Neural cell (in vitro differentiated cells): Measurements from ENCODE around the gene USE1. TPM values are rescaled to one million over a fixed set of nuclear protein-coding genes. Genes with fewer than 3 reads are reported as not detected.

Experiments used
- H2AFZ ChIP-seq: fragments of 200-600, 300-800 bp; sonication (generic), shearing (Covaris generic); 2 replicates; pipeline ENCODE4 v1.6.0; 2014; ENCODE audit warnings: low read depth, mild to moderate bottlenecking, antibody characterized with exemption, low read length, moderate library complexity
- H3F3A ChIP-seq: fragments of 200-600 bp; shearing (Covaris generic); 2 replicates; pipeline ENCODE4 v1.6.1; 2016; ENCODE audit warnings: mild to moderate bottlenecking, moderate library complexity, mixed read lengths, antibody characterized with exemption, low read length; ENCODE audit not compliant: insufficient read depth, poor library complexity, severe bottlenecking
- H3K27ac ChIP-seq: fragments of 200-600, 300-800 bp; sonication (generic), shearing (Covaris generic); 2 replicates; pipeline ENCODE4 v1.5.1; 2014; ENCODE audit warnings: mild to moderate bottlenecking, low read length, moderate library complexity
- H3K27me3 ChIP-seq: fragments of 300-800, 200-600 bp; sonication (generic), shearing (Covaris generic); 2 replicates; pipeline ENCODE4 v1.6.0; 2014; ENCODE audit warnings: mild to moderate bottlenecking, low read depth, low read length, moderate library complexity; ENCODE audit not compliant: insufficient read depth
- H3K36me3 ChIP-seq: fragments of 300-800, 200-600 bp; sonication (generic), shearing (Covaris generic); 2 replicates; pipeline ENCODE4 v1.5.1; 2014; ENCODE audit warnings: mild to moderate bottlenecking, antibody characterized with exemption, low read length, moderate library complexity; ENCODE audit not compliant: insufficient read depth
- H3K4me2 ChIP-seq: fragments of 300-800, 200-600 bp; sonication (generic), shearing (Covaris generic); 2 replicates; pipeline ENCODE4 v1.6.0; 2014; ENCODE audit warnings: mild to moderate bottlenecking, low read length
- H3K4me3 ChIP-seq: fragments of 300-800, 200-600 bp; sonication (generic), shearing (Covaris generic); 2 replicates; pipeline ENCODE4 v1.5.1; 2014; ENCODE audit warnings: mild to moderate bottlenecking, low read length, moderate library complexity
- H3K79me2 ChIP-seq: fragments of 200-600 bp; shearing (Covaris generic); replicated peaks from 2 replicates; pipeline ENCODE4 v1.6.0; 2014; ENCODE audit warnings: mild to moderate bottlenecking, low read length, moderate library complexity; ENCODE audit not compliant: insufficient read depth
- H3K9ac ChIP-seq: fragments of 300-800, 200-600 bp; sonication (generic), shearing (Covaris generic); 2 replicates; pipeline ENCODE4 v1.6.1; 2016; ENCODE audit warnings: mild to moderate bottlenecking, low read length, mixed read lengths
- H3K9me2 ChIP-seq: fragments of 200-600 bp; shearing (Covaris generic); 2 replicates; pipeline ENCODE4 v1.6.1; 2016; ENCODE audit warnings: mild to moderate bottlenecking, low read length, mixed read lengths; ENCODE audit not compliant: insufficient read depth
- H3K9me3 ChIP-seq: fragments of 200-600, 300-800 bp; sonication (generic), shearing (Covaris generic); 2 replicates; pipeline ENCODE4 v1.6.1; 2016; ENCODE audit warnings: mild to moderate bottlenecking, mixed run types, low read length, moderate library complexity, mixed read lengths
- H4K20me1 ChIP-seq: fragments of 200-600 bp; shearing (Covaris generic); 2 replicates; pipeline ENCODE4 v1.6.1; 2016; ENCODE audit warnings: mild to moderate bottlenecking, mixed run types; ENCODE audit not compliant: insufficient read depth
- EP300 ChIP-seq: fragments of 450-650 bp; conservative IDR thresholded peaks from 2 replicates; pipeline ENCODE4 v1.6.1; 2014; ENCODE audit warnings: antibody characterized with exemption, mild to moderate bottlenecking, moderate library complexity; ENCODE audit not compliant: poor library complexity, severe bottlenecking
- EZH2 ChIP-seq: fragments of 200-600, 300-800 bp; shearing (Covaris generic), sonication (generic); IDR thresholded peaks from 2 replicates; pipeline ENCODE4 v1.6.1; 2014; ENCODE audit warnings: antibody characterized with exemption, low read length, borderline replicate concordance, mild to moderate bottlenecking; ENCODE audit not compliant: insufficient read depth, poor library complexity, severe bottlenecking
- MXI1 ChIP-seq: fragments of 450-650 bp; conservative IDR thresholded peaks from 2 replicates; pipeline ENCODE4 v1.6.1; 2014; ENCODE audit warnings: antibody characterized with exemption, mild to moderate bottlenecking; ENCODE audit not compliant: poor library complexity, severe bottlenecking
- POLR2AphosphoS5 ChIP-seq: IDR thresholded peaks from 2 replicates; pipeline ENCODE4 v1.6.1; 2012
- RAD21 ChIP-seq: fragments of 450-650 bp; conservative IDR thresholded peaks from 2 replicates; pipeline ENCODE4 v1.6.1; 2014; ENCODE audit warnings: antibody characterized with exemption, mild to moderate bottlenecking, moderate library complexity
- SMC3 ChIP-seq: fragments of 450-650 bp; conservative IDR thresholded peaks from 2 replicates; pipeline ENCODE4 v1.6.1; 2014; ENCODE audit warnings: antibody characterized with exemption, mild to moderate bottlenecking, moderate library complexity; ENCODE audit not compliant: poor library complexity
- TAF1 ChIP-seq: IDR thresholded peaks from 2 replicates; pipeline ENCODE4 v1.6.1; 2012; ENCODE audit warnings: low read depth
- polyA plus RNA-seq: library from polyadenylated mRNA; depleted of rRNA; stranded (reverse); fragments of >200 nt; gene quantifications from 2 replicates; pipeline ENCODE4 v1.2.3, GENCODE V29; 2014
- TF ChIP-seq, protein P1 (sequence below): fragments of 450-650 bp; IDR thresholded peaks from 2 replicates; pipeline ENCODE4 v1.5.1; 2014; ENCODE audit warnings: antibody characterized with exemption, mild to moderate bottlenecking, moderate library complexity; ENCODE audit not compliant: poor library complexity, severe bottlenecking
- TF ChIP-seq, protein P2 (sequence below): IDR thresholded peaks from 2 replicates; pipeline ENCODE4 v1.6.1; 2012; ENCODE audit warnings: borderline replicate concordance

USE1 gene
- polyA plus RNA-seq, 1 donor from 2014 or later: 20.4 TPM

DNA sequence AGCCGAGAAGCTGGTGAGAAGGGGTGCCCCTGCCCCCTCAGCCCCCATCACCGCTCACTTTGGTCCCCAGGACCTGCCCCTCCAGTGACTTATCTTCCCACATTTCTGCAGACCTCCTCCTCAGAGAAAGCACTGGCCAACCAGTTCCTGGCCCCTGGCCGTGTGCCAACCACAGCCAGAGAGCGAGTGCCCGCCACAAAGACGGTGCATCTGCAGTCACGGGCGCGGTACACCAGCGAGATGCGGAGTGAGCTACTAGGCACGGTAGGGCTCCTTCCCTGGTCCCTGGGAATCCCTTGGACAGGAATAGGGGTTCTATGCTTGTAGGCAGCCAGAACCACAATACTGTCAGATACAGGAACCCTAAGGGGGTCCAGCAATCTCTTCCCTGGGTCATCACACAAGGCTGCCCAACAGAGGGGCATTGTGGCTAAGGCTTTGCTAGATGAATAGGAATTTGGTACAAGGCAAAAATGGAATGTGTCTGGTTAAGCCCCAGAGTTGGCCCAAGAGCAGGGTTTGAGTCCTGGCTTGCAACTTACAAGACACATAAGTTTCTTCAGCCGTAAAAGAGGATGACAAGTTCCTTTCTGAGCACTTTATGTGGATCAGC, 1.0 kb downstream of the USE1 start:
- Histone ChIP-seq H3K9ac (peak overlapping the region; percentile 83), H3K4me3 (peak overlapping the region; percentile 74), H3K27me3 (no peaks in the 10 kb centered on the region), H3K27ac (no peak overlapping the region), H2AFZ (no peak overlapping the region), H3K9me3 (no peaks in the 10 kb centered on the region), H3K4me2 (peak overlapping the region; percentile 32), H3K79me2 (no peaks in the 10 kb centered on the region), H3F3A (no peaks in the 10 kb centered on the region), H3K9me2 (no peaks in the 10 kb centered on the region), H4K20me1 (no peaks in the 10 kb centered on the region), H3K36me3 (no peaks in the 10 kb centered on the region)
- TF ChIP-seq POLR2AphosphoS5: no peak
- TF ChIP-seq EZH2: no peak
- no peak for TF ChIP-seq MXI1
- no peak for TF ChIP-seq RAD21
- TF ChIP-seq EP300: no peak
- TF ChIP-seq SMC3: no peak
- TF ChIP-seq, protein P1, sequence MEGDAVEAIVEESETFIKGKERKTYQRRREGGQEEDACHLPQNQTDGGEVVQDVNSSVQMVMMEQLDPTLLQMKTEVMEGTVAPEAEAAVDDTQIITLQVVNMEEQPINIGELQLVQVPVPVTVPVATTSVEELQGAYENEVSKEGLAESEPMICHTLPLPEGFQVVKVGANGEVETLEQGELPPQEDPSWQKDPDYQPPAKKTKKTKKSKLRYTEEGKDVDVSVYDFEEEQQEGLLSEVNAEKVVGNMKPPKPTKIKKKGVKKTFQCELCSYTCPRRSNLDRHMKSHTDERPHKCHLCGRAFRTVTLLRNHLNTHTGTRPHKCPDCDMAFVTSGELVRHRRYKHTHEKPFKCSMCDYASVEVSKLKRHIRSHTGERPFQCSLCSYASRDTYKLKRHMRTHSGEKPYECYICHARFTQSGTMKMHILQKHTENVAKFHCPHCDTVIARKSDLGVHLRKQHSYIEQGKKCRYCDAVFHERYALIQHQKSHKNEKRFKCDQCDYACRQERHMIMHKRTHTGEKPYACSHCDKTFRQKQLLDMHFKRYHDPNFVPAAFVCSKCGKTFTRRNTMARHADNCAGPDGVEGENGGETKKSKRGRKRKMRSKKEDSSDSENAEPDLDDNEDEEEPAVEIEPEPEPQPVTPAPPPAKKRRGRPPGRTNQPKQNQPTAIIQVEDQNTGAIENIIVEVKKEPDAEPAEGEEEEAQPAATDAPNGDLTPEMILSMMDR: no peak
- TF ChIP-seq, protein P2, sequence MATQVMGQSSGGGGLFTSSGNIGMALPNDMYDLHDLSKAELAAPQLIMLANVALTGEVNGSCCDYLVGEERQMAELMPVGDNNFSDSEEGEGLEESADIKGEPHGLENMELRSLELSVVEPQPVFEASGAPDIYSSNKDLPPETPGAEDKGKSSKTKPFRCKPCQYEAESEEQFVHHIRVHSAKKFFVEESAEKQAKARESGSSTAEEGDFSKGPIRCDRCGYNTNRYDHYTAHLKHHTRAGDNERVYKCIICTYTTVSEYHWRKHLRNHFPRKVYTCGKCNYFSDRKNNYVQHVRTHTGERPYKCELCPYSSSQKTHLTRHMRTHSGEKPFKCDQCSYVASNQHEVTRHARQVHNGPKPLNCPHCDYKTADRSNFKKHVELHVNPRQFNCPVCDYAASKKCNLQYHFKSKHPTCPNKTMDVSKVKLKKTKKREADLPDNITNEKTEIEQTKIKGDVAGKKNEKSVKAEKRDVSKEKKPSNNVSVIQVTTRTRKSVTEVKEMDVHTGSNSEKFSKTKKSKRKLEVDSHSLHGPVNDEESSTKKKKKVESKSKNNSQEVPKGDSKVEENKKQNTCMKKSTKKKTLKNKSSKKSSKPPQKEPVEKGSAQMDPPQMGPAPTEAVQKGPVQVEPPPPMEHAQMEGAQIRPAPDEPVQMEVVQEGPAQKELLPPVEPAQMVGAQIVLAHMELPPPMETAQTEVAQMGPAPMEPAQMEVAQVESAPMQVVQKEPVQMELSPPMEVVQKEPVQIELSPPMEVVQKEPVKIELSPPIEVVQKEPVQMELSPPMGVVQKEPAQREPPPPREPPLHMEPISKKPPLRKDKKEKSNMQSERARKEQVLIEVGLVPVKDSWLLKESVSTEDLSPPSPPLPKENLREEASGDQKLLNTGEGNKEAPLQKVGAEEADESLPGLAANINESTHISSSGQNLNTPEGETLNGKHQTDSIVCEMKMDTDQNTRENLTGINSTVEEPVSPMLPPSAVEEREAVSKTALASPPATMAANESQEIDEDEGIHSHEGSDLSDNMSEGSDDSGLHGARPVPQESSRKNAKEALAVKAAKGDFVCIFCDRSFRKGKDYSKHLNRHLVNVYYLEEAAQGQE: no peak
- TF ChIP-seq TAF1: no peak

DNA sequence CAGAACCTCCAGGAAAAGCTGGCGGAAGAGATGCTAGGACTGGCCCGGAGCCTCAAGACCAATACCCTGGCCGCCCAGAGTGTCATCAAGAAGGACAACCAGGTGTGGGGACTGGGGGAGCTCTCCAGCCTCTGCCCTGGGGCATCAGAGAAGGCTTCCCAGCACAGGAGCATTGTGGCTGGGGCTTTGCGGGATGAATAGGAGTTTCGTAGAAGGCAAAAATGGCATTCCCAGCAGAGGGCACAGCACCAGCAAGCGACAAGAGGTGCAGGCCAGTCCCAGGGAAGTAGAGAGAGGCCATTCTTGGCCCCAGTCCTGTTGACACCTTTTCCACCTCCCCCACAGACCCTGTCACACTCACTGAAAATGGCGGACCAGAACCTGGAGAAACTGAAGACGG, 4.1 kb downstream of the USE1 start:
- no peak overlapping the region for H3K27ac ChIP-seq
- H3K4me2 ChIP-seq: no peak overlapping the region
- H2AFZ ChIP-seq: no peak overlapping the region
- no peak overlapping the region for H3K4me3 ChIP-seq
- no peaks in the 10 kb centered on the region for H3K27me3 ChIP-seq
- TF ChIP-seq, protein P2: no peak
- no peak for TF ChIP-seq TAF1
- TF ChIP-seq EZH2: no peak
- no peak for TF ChIP-seq EP300
- no peak for TF ChIP-seq MXI1
- TF ChIP-seq, protein P1: no peak
- TF ChIP-seq SMC3: no peak
- TF ChIP-seq RAD21: no peak
- TF ChIP-seq POLR2AphosphoS5: no peak
- no peaks in the 10 kb centered on the region for H3F3A ChIP-seq
- H3K36me3 ChIP-seq: no peaks in the 10 kb centered on the region
- no peaks in the 10 kb centered on the region for H3K79me2 ChIP-seq
- H4K20me1 ChIP-seq: no peaks in the 10 kb centered on the region
- no peak overlapping the region for H3K9ac ChIP-seq
- H3K9me3 ChIP-seq: no peaks in the 10 kb centered on the region
- no peaks in the 10 kb centered on the region for H3K9me2 ChIP-seq
